Measurements from ENCODE around the gene CCNF.

DNA sequence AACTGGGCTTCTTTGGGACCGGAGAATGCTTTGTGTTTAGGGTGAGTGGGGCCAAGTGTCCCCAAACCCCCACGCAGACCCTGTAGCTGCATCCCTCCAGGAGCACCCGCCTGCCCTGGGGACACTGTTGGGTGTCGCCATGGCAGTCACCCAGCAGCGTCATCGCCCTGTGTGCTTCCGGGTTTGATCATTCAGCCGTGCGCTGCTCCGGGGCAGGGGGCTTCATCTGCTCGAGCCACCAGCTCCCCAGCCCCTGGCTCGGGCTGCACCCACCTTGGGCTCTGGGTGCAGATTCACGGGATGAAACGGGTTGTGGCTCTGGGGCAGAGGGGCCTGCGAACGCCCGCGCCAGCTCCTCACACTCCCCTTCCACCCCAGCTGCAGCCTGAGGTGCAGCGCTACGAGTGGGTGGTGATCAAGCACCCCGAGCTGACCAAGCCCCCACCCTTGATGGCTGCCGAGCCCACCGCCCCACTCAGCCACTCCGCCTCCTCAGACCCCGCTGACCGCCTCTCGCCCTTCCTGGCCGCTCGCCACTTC, 70.7 kb downstream of the CCNF start:
- TF ChIP-seq, protein P1, sequence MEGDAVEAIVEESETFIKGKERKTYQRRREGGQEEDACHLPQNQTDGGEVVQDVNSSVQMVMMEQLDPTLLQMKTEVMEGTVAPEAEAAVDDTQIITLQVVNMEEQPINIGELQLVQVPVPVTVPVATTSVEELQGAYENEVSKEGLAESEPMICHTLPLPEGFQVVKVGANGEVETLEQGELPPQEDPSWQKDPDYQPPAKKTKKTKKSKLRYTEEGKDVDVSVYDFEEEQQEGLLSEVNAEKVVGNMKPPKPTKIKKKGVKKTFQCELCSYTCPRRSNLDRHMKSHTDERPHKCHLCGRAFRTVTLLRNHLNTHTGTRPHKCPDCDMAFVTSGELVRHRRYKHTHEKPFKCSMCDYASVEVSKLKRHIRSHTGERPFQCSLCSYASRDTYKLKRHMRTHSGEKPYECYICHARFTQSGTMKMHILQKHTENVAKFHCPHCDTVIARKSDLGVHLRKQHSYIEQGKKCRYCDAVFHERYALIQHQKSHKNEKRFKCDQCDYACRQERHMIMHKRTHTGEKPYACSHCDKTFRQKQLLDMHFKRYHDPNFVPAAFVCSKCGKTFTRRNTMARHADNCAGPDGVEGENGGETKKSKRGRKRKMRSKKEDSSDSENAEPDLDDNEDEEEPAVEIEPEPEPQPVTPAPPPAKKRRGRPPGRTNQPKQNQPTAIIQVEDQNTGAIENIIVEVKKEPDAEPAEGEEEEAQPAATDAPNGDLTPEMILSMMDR (IDR thresholded peaks at IDR 0.05; ENCODE audit: borderline replicate concordance, extremely low read depth, low read length, poor library complexity, severe bottlenecking): no peak
- no peak for TF ChIP-seq EZH2 (IDR thresholded peaks at IDR 0.05; ENCODE audit: borderline replicate concordance, low read depth, low read length, severe bottlenecking)

Data from DND-41 (cell line).